H1 (cell line): ENCODE results near the gene SH3RF2. TPM values are rescaled to one million over a fixed set of nuclear protein-coding genes. Genes with fewer than 3 reads are reported as not detected.

ENCODE experiments used
- CTCF ChIA-PET: fragments of 300-600 bp; sonication (Branson Sonifier 250); formaldehyde crosslinking; loops from one replicate; lab custom pipeline; 2021; ENCODE audit not compliant: partially characterized antibody; lab: Charles Lee
- POLR2A ChIA-PET: fragments of 300-600 bp; sonication (Branson Sonifier 250); formaldehyde crosslinking; loops from one replicate; lab custom pipeline; 2021; ENCODE audit warnings: inconsistent platforms; ENCODE audit not compliant: partially characterized antibody; lab: Charles Lee
- DNase-seq, 2 experiments: peaks; one replicate each; pipeline versions ENCODE4 v3.0.0 to v3.0.0-alpha.2; 2010 to 2022; ENCODE audit warnings: low spot score in 2 of 2, low read depth in 1 of 2, mixed read lengths in 1 of 2
- FAIRE-seq: peaks from 2 replicates; lab custom pipeline; 2011; peaks lifted over from hg19 to GRCh38; lab: Jason Lieb, UNC
- H2AFZ ChIP-seq: 2 replicates; pipeline ENCODE4 v1.8.1; 2012; ENCODE audit warnings: low read length, inconsistent platforms
- H2AK5ac ChIP-seq: 2 replicates; pipeline ENCODE4 v1.6.1; 2013; ENCODE audit warnings: low read depth, low read length
- H2BK120ac ChIP-seq: replicated peaks from 2 replicates; pipeline ENCODE3; 2013; ENCODE audit warnings: low read depth, low read length, inconsistent platforms
- H2BK12ac ChIP-seq: 2 replicates; pipeline ENCODE4 v1.6.1; 2013; ENCODE audit warnings: low read depth, low read length
- H2BK15ac ChIP-seq: 2 replicates; pipeline ENCODE4 v1.6.1; 2013; ENCODE audit warnings: low read length
- H2BK20ac ChIP-seq: 2 replicates; pipeline ENCODE4 v1.6.1; 2013; ENCODE audit warnings: low read length
- H2BK5ac ChIP-seq: 2 replicates; pipeline ENCODE4 v1.6.1; 2013; ENCODE audit warnings: low read depth, low read length
- H3K14ac ChIP-seq: 2 replicates; pipeline ENCODE4 v1.6.1; 2013; ENCODE audit warnings: inconsistent platforms; ENCODE audit not compliant: insufficient read length
- H3K18ac ChIP-seq: 2 replicates; pipeline ENCODE4 v1.6.1; 2013; ENCODE audit warnings: low read length; ENCODE audit errors: extremely low read depth
- H3K23ac ChIP-seq: 2 replicates; pipeline ENCODE4 v1.6.1; 2013; ENCODE audit warnings: inconsistent platforms; ENCODE audit not compliant: insufficient read length
- H3K23me2 ChIP-seq: 2 replicates; pipeline ENCODE4 v1.6.1; 2013; ENCODE audit warnings: low read depth, low read length
- H3K27ac ChIP-seq: 2 replicates; pipeline ENCODE4 v1.6.1; 2011; ENCODE audit warnings: low read depth, low read length, inconsistent platforms
- H3K27me3 ChIP-seq, 4 experiments: replicated peaks in 1 of 4; 1 replicate in 1 of 4; 2 replicates in 3 of 4; pipeline versions ENCODE4 v1.6.1 to v1.8.1; 2011 to 2013; ENCODE audit warnings: low read length in 3 of 4, mild to moderate bottlenecking in 3 of 4, inconsistent platforms in 2 of 4, mixed read lengths in 2 of 4, moderate library complexity in 1 of 4; ENCODE audit not compliant: control insufficient read depth in 3 of 4, insufficient read depth in 3 of 4; ENCODE audit errors: extremely low read depth in 1 of 4
- H3K36me3 ChIP-seq, 4 experiments: 2 replicates each; pipeline versions ENCODE4 v1.6.1 to v1.8.1; 2011 to 2013; ENCODE audit warnings: mild to moderate bottlenecking in 4 of 4, low read length in 3 of 4, moderate library complexity in 2 of 4, control low read depth in 1 of 4, inconsistent platforms in 1 of 4; ENCODE audit not compliant: insufficient read depth in 4 of 4, control insufficient read depth in 2 of 4
- H3K4ac ChIP-seq: replicated peaks from 2 replicates; pipeline ENCODE3; 2013; ENCODE audit warnings: low read length, low read depth, mixed read lengths, inconsistent platforms; ENCODE audit not compliant: insufficient read length
- H3K4me1 ChIP-seq, 4 experiments: replicated peaks in 1 of 4; 1 replicate in 1 of 4; 2 replicates in 3 of 4; pipeline versions ENCODE4 v1.6.1 to v1.8.1; 2011 to 2013; ENCODE audit warnings: low read length in 3 of 4, inconsistent platforms in 2 of 4, mixed read lengths in 1 of 4; ENCODE audit not compliant: insufficient read depth in 4 of 4, control insufficient read depth in 3 of 4
- H3K4me2 ChIP-seq, 2 experiments: 2 replicates each; pipeline versions ENCODE4 v1.6.1 to v1.8.1; 2011 to 2013; ENCODE audit warnings: low read depth in 2 of 2, low read length in 2 of 2, control low read depth in 1 of 2, inconsistent platforms in 1 of 2, mild to moderate bottlenecking in 1 of 2; ENCODE audit not compliant: insufficient read depth in 1 of 2
- H3K4me3 ChIP-seq, 4 experiments: fragments of 200-600, 300-600 bp in 1 of 4; sonication (generic), shearing (Covaris generic), sonication (Bioruptor Twin) in 1 of 4; 2 replicates each; pipeline versions ENCODE4 v1.5.1 to v1.8.1; 2011 to 2016; ENCODE audit warnings: low read length in 4 of 4, low read depth in 3 of 4, control low read depth in 2 of 4, inconsistent platforms in 2 of 4, mild to moderate bottlenecking in 2 of 4, mixed read lengths in 1 of 4, moderate library complexity in 1 of 4; ENCODE audit not compliant: insufficient read depth in 2 of 4; ENCODE audit errors: extremely low read depth in 1 of 4
- H3K56ac ChIP-seq: replicated peaks from 2 replicates; pipeline ENCODE3; 2013; ENCODE audit warnings: low read depth, mild to moderate bottlenecking, mixed read lengths, low read length, inconsistent platforms; ENCODE audit not compliant: insufficient read length
- H3K79me1 ChIP-seq: 2 replicates; pipeline ENCODE4 v1.6.1; 2013; ENCODE audit warnings: low read depth, low read length, control low read depth
- H3K79me2 ChIP-seq, 2 experiments: 2 replicates each; pipeline versions ENCODE4 v1.6.1 to v1.8.1; 2012 to 2013; ENCODE audit warnings: low read length in 2 of 2, mild to moderate bottlenecking in 2 of 2, inconsistent platforms in 1 of 2; ENCODE audit not compliant: insufficient read depth in 2 of 2, control insufficient read depth in 1 of 2
- H3K9ac ChIP-seq, 4 experiments: replicated peaks in 1 of 4; 1 replicate in 1 of 4; 2 replicates in 3 of 4; pipeline versions ENCODE4 v1.6.1 to v1.8.1; 2011 to 2013; ENCODE audit warnings: low read depth in 3 of 4, low read length in 3 of 4, control low read depth in 2 of 4, mild to moderate bottlenecking in 2 of 4, moderate library complexity in 2 of 4, inconsistent platforms in 1 of 4; ENCODE audit errors: extremely low read depth in 1 of 4
- H3K9me3 ChIP-seq, 2 experiments: 2 replicates each; pipeline versions ENCODE4 v1.6.1 to v1.8.1; 2012 to 2013; ENCODE audit warnings: mild to moderate bottlenecking in 2 of 2, moderate library complexity in 2 of 2, control low read depth in 1 of 2, inconsistent platforms in 1 of 2, low read depth in 1 of 2, low read length in 1 of 2, mixed read lengths in 1 of 2; ENCODE audit not compliant: insufficient read depth in 2 of 2
- H4K20me1 ChIP-seq, 2 experiments: replicated peaks in 1 of 2; 2 replicates each; pipeline versions ENCODE3 to v1.8.1; 2011 to 2013; ENCODE audit warnings: inconsistent platforms in 2 of 2, low read length in 2 of 2, mild to moderate bottlenecking in 1 of 2; ENCODE audit not compliant: insufficient read depth in 2 of 2, control insufficient read depth in 1 of 2
- H4K5ac ChIP-seq: 2 replicates; pipeline ENCODE4 v1.6.1; 2013; ENCODE audit warnings: low read length, low read depth, mixed read lengths, inconsistent platforms; ENCODE audit not compliant: insufficient read length
- H4K8ac ChIP-seq: 2 replicates; pipeline ENCODE4 v1.8.0; 2013; ENCODE audit warnings: mild to moderate bottlenecking, moderate library complexity, low read length, inconsistent platforms; ENCODE audit not compliant: insufficient read depth; ENCODE audit errors: extremely low read depth
- H4K91ac ChIP-seq: replicated peaks from 2 replicates; pipeline ENCODE3; 2013; ENCODE audit warnings: low read length, mixed read lengths, inconsistent platforms; ENCODE audit not compliant: insufficient read length
- ATF2 ChIP-seq: IDR thresholded peaks from 2 replicates; pipeline ENCODE4 v1.6.1; 2012; ENCODE audit warnings: low read length, inconsistent platforms
- BRCA1 ChIP-seq: IDR thresholded peaks from 2 replicates; pipeline ENCODE4 v1.6.1; 2012; ENCODE audit warnings: low read depth, low read length, improper control_type of control experiment
- EP300 ChIP-seq, 2 experiments: IDR thresholded peaks; 1 replicate in 1 of 2; 2 replicates in 1 of 2; pipeline ENCODE4 v1.6.1; 2011 to 2012; ENCODE audit warnings: low read depth in 2 of 2, low read length in 2 of 2, mild to moderate bottlenecking in 2 of 2, borderline replicate concordance in 1 of 2, inconsistent platforms in 1 of 2, moderate library complexity in 1 of 2
- FOSL1 ChIP-seq: IDR thresholded peaks from 2 replicates; pipeline ENCODE4 v1.6.1; 2011; ENCODE audit warnings: mild to moderate bottlenecking, low read depth, low read length, moderate library complexity; ENCODE audit not compliant: insufficient read depth
- JUND ChIP-seq: IDR thresholded peaks from 2 replicates; pipeline ENCODE4 v1.6.1; 2011; ENCODE audit warnings: mild to moderate bottlenecking, improper control_type of control experiment, low read length
- SUZ12 ChIP-seq: fragments of 200-600 bp; sonication (generic); IDR thresholded peaks from 2 replicates; pipeline ENCODE4 v1.6.1; 2012; ENCODE audit warnings: mild to moderate bottlenecking, inconsistent platforms, low read length, moderate library complexity, mixed read lengths
- TBP ChIP-seq: IDR thresholded peaks from 2 replicates; pipeline ENCODE4 v1.6.1; 2011; ENCODE audit warnings: low read depth, low read length, improper control_type of control experiment
- WGBS, 2 experiments: shearing (Covaris generic) in 1 of 2; methylation state at CpG; one replicate each; pipeline versions ENCODE4 v1.1.6 to v1.1.7; 2013 to 2015; ENCODE audit warnings: low lambda C conversion rate in 2 of 2, mixed read lengths in 2 of 2, inconsistent platforms in 1 of 2, low coverage in 1 of 2, missing lambda C conversion rate in 1 of 2; ENCODE audit not compliant: insufficient replicate concordance in 2 of 2, insufficient coverage in 1 of 2, insufficient read length in 1 of 2; ENCODE audit errors: extremely low coverage in 1 of 2, missing lambda C conversion rate in 1 of 2; 5-methylcytosine and 5-hydroxymethylcytosine counted together
- polyA plus RNA-seq, 7 experiments: library from polyadenylated mRNA; depleted of rRNA in 3 of 7; stranded (reverse) in 5 of 7; unstranded in 2 of 7; fragments of >200 nt in 5 of 7; fragments of 200-250 nt in 2 of 7; gene quantifications; 1 replicate in 5 of 7; 2 replicates in 1 of 7; 4 replicates in 1 of 7; pipeline versions ENCODE4 v1.2.1 to v1.2.3, GENCODE V29; 2011 to 2013; ENCODE audit warnings: missing spikeins in 2 of 7, mixed read lengths in 2 of 7
- total RNA-seq: library from RNA; stranded (reverse); fragmentation: NEBNext Ultra II Directional; extraction: Animal tissue kit (Norgen Biotek cat#: 25700); gene quantifications from 2 replicates; pipeline ENCODE4 v1.2.1, GENCODE V29; 2021

Gene SH3RF2
- total and polyA plus RNA-seq, 2 of the 8 experiments (the other 6 are each of a cell fraction or from before 2014, with no cell fraction given), result 0.80 to 0.95 TPM

GRCh38 chr5:145957388-145957787, 21.0 kb downstream of the SH3RF2 start:
- no peak overlapping the region for H2AK5ac ChIP-seq
- no peaks in the 10 kb centered on the region for H3K79me1 ChIP-seq
- H3K4ac ChIP-seq, result no peak overlapping the region
- H2BK20ac ChIP-seq, result no peak overlapping the region
- H3K36me3 ChIP-seq, result no peaks in the 10 kb centered on the region
- no peak overlapping the region for H4K5ac ChIP-seq
- no peaks in the 10 kb centered on the region for H3K27me3 ChIP-seq
- no peak overlapping the region for H3K27ac ChIP-seq
- H4K8ac ChIP-seq, result no peak overlapping the region
- H3K79me2 ChIP-seq, result no peaks in the 10 kb centered on the region
- no peak overlapping the region for H3K56ac ChIP-seq
- no peak overlapping the region for H3K18ac ChIP-seq
- no peak overlapping the region for H3K14ac ChIP-seq
- H2BK5ac ChIP-seq, result no peak overlapping the region
- no peak overlapping the region for H3K9ac ChIP-seq
- H2BK12ac ChIP-seq, result no peak overlapping the region
- no peak overlapping the region for H3K4me3 ChIP-seq
- H3K23me2 ChIP-seq, result no peaks in the 10 kb centered on the region
- H3K9me3 ChIP-seq, result no peaks in the 10 kb centered on the region
- TF ChIP-seq BRCA1 (no peak), FOSL1 (no peak), TBP (no peak), SUZ12 (no peak), EP300 (IDR thresholded peaks at IDR 0.05; ENCODE audit: borderline replicate concordance in 1 of 2, low read depth in 2 of 2, low read length in 2 of 2) (no peak), ATF2 (no peak), JUND (no peak)
- ChIA-PET POLR2A (no interaction called here), CTCF (interaction anchor here (0.8 to 1.4 kb wide), 3 partner anchors 9 to 110 kb away, joined by 3 to 4 read pairs (median 3); no protein-coding TSS in a partner anchor)
- H2BK15ac ChIP-seq, result no peak overlapping the region
- DNase-seq (no peak), FAIRE-seq (no peak)
- H2BK120ac ChIP-seq, result no peak overlapping the region
- no peak overlapping the region for H3K4me2 ChIP-seq
- no peak overlapping the region for H3K23ac ChIP-seq
- no peaks in the 10 kb centered on the region for H4K20me1 ChIP-seq
- 90% methylated on average over 3 of the region's 3 CpGs; no CpG with 5 or more reads in 1 of the 2 experiments for WGBS, 2 experiments
- H2AFZ ChIP-seq, result no peak overlapping the region
- H4K91ac ChIP-seq, result no peak overlapping the region
- H3K4me1 ChIP-seq, result no peaks in the 10 kb centered on the region
